Upper lobe of left lung (tissue), 4 donors: ENCODE data around the gene HDAC2.

Source experiments
- CTCF ChIP-seq, 6 experiments: fragments of 450-650 bp in 4 of 6; fragments of 200-600 bp in 2 of 6; sonication (generic) in 2 of 6; IDR thresholded peaks; one replicate each; pipeline ENCODE4 v1.5.1; 2016 to 2019; ENCODE audit warnings: antibody characterized with exemption in 6 of 6
- EP300 ChIP-seq, 4 donors: sonication (generic); formaldehyde crosslinking; IDR thresholded peaks; one replicate each; pipeline ENCODE4 v1.5.1; 2017; ENCODE audit warnings: antibody characterized with exemption in 4 of 4, control low read depth in 2 of 4
- POLR2A ChIP-seq, 4 donors: fragments of 450-650 bp; IDR thresholded peaks; one replicate each; pipeline ENCODE4 v1.5.1; 2016 to 2017; ENCODE audit warnings: antibody characterized with exemption in 4 of 4, mild to moderate bottlenecking in 2 of 4
- POLR2AphosphoS5 ChIP-seq, 2 donors: sonication (generic); formaldehyde crosslinking; IDR thresholded peaks; one replicate each; pipeline ENCODE4 v1.5.1; 2017; ENCODE audit warnings: antibody characterized with exemption in 2 of 2

GRCh38 chr6:113934101-113934500 is 36.8 kb downstream of the HDAC2 start:
- no peak for TF ChIP-seq CTCF (IDR thresholded peaks at IDR 0.05)
- no peak for TF ChIP-seq POLR2AphosphoS5 (IDR thresholded peaks at IDR 0.05)
- TF ChIP-seq EP300 (IDR thresholded peaks at IDR 0.05): no peak
- TF ChIP-seq POLR2A (IDR thresholded peaks at IDR 0.05): no peak
